H1 (cell line): ENCODE measurements around the gene CSNK1G2. TPM values are rescaled to one million over a fixed set of nuclear protein-coding genes. Genes with fewer than 3 reads are reported as not detected.

Experiments used
- CTCF ChIA-PET: fragments of 300-600 bp; sonication (Branson Sonifier 250); formaldehyde crosslinking; loops from one replicate; lab custom pipeline; 2021; ENCODE audit not compliant: partially characterized antibody; lab: Charles Lee
- POLR2A ChIA-PET: fragments of 300-600 bp; sonication (Branson Sonifier 250); formaldehyde crosslinking; loops from one replicate; lab custom pipeline; 2021; ENCODE audit warnings: inconsistent platforms; ENCODE audit not compliant: partially characterized antibody; lab: Charles Lee
- DNase-seq, 2 experiments: peaks; one replicate each; pipeline versions ENCODE4 v3.0.0 to v3.0.0-alpha.2; 2010 to 2022; ENCODE audit warnings: low spot score in 2 of 2, low read depth in 1 of 2, mixed read lengths in 1 of 2
- FAIRE-seq: peaks from 2 replicates; lab custom pipeline; 2011; peaks lifted over from hg19 to GRCh38; lab: Jason Lieb, UNC
- H2AFZ ChIP-seq: 2 replicates; pipeline ENCODE4 v1.8.1; 2012; ENCODE audit warnings: low read length, inconsistent platforms
- H2AK5ac ChIP-seq: 2 replicates; pipeline ENCODE4 v1.6.1; 2013; ENCODE audit warnings: low read depth, low read length
- H2BK120ac ChIP-seq: replicated peaks from 2 replicates; pipeline ENCODE3; 2013; ENCODE audit warnings: low read depth, low read length, inconsistent platforms
- H2BK12ac ChIP-seq: 2 replicates; pipeline ENCODE4 v1.6.1; 2013; ENCODE audit warnings: low read depth, low read length
- H2BK15ac ChIP-seq: 2 replicates; pipeline ENCODE4 v1.6.1; 2013; ENCODE audit warnings: low read length
- H2BK20ac ChIP-seq: 2 replicates; pipeline ENCODE4 v1.6.1; 2013; ENCODE audit warnings: low read length
- H2BK5ac ChIP-seq: 2 replicates; pipeline ENCODE4 v1.6.1; 2013; ENCODE audit warnings: low read depth, low read length
- H3K14ac ChIP-seq: 2 replicates; pipeline ENCODE4 v1.6.1; 2013; ENCODE audit warnings: inconsistent platforms; ENCODE audit not compliant: insufficient read length
- H3K18ac ChIP-seq: 2 replicates; pipeline ENCODE4 v1.6.1; 2013; ENCODE audit warnings: low read length; ENCODE audit errors: extremely low read depth
- H3K23ac ChIP-seq: 2 replicates; pipeline ENCODE4 v1.6.1; 2013; ENCODE audit warnings: inconsistent platforms; ENCODE audit not compliant: insufficient read length
- H3K23me2 ChIP-seq: 2 replicates; pipeline ENCODE4 v1.6.1; 2013; ENCODE audit warnings: low read depth, low read length
- H3K27ac ChIP-seq: 2 replicates; pipeline ENCODE4 v1.6.1; 2011; ENCODE audit warnings: low read depth, low read length, inconsistent platforms
- H3K27me3 ChIP-seq, 4 experiments: replicated peaks in 1 of 4; 1 replicate in 1 of 4; 2 replicates in 3 of 4; pipeline versions ENCODE4 v1.6.1 to v1.8.1; 2011 to 2013; ENCODE audit warnings: low read length in 3 of 4, mild to moderate bottlenecking in 3 of 4, inconsistent platforms in 2 of 4, mixed read lengths in 2 of 4, moderate library complexity in 1 of 4; ENCODE audit not compliant: control insufficient read depth in 3 of 4, insufficient read depth in 3 of 4; ENCODE audit errors: extremely low read depth in 1 of 4
- H3K36me3 ChIP-seq, 4 experiments: 2 replicates each; pipeline versions ENCODE4 v1.6.1 to v1.8.1; 2011 to 2013; ENCODE audit warnings: mild to moderate bottlenecking in 4 of 4, low read length in 3 of 4, moderate library complexity in 2 of 4, control low read depth in 1 of 4, inconsistent platforms in 1 of 4; ENCODE audit not compliant: insufficient read depth in 4 of 4, control insufficient read depth in 2 of 4
- H3K4ac ChIP-seq: replicated peaks from 2 replicates; pipeline ENCODE3; 2013; ENCODE audit warnings: low read length, low read depth, mixed read lengths, inconsistent platforms; ENCODE audit not compliant: insufficient read length
- H3K4me1 ChIP-seq, 4 experiments: replicated peaks in 1 of 4; 1 replicate in 1 of 4; 2 replicates in 3 of 4; pipeline versions ENCODE4 v1.6.1 to v1.8.1; 2011 to 2013; ENCODE audit warnings: low read length in 3 of 4, inconsistent platforms in 2 of 4, mixed read lengths in 1 of 4; ENCODE audit not compliant: insufficient read depth in 4 of 4, control insufficient read depth in 3 of 4
- H3K4me2 ChIP-seq, 2 experiments: 2 replicates each; pipeline versions ENCODE4 v1.6.1 to v1.8.1; 2011 to 2013; ENCODE audit warnings: low read depth in 2 of 2, low read length in 2 of 2, control low read depth in 1 of 2, inconsistent platforms in 1 of 2, mild to moderate bottlenecking in 1 of 2; ENCODE audit not compliant: insufficient read depth in 1 of 2
- H3K4me3 ChIP-seq, 4 experiments: fragments of 200-600, 300-600 bp in 1 of 4; sonication (generic), shearing (Covaris generic), sonication (Bioruptor Twin) in 1 of 4; 2 replicates each; pipeline versions ENCODE4 v1.5.1 to v1.8.1; 2011 to 2016; ENCODE audit warnings: low read length in 4 of 4, low read depth in 3 of 4, control low read depth in 2 of 4, inconsistent platforms in 2 of 4, mild to moderate bottlenecking in 2 of 4, mixed read lengths in 1 of 4, moderate library complexity in 1 of 4; ENCODE audit not compliant: insufficient read depth in 2 of 4; ENCODE audit errors: extremely low read depth in 1 of 4
- H3K56ac ChIP-seq: replicated peaks from 2 replicates; pipeline ENCODE3; 2013; ENCODE audit warnings: low read depth, mild to moderate bottlenecking, mixed read lengths, low read length, inconsistent platforms; ENCODE audit not compliant: insufficient read length
- H3K79me1 ChIP-seq: 2 replicates; pipeline ENCODE4 v1.6.1; 2013; ENCODE audit warnings: low read depth, low read length, control low read depth
- H3K79me2 ChIP-seq, 2 experiments: 2 replicates each; pipeline versions ENCODE4 v1.6.1 to v1.8.1; 2012 to 2013; ENCODE audit warnings: low read length in 2 of 2, mild to moderate bottlenecking in 2 of 2, inconsistent platforms in 1 of 2; ENCODE audit not compliant: insufficient read depth in 2 of 2, control insufficient read depth in 1 of 2
- H3K9ac ChIP-seq, 4 experiments: replicated peaks in 1 of 4; 1 replicate in 1 of 4; 2 replicates in 3 of 4; pipeline versions ENCODE4 v1.6.1 to v1.8.1; 2011 to 2013; ENCODE audit warnings: low read depth in 3 of 4, low read length in 3 of 4, control low read depth in 2 of 4, mild to moderate bottlenecking in 2 of 4, moderate library complexity in 2 of 4, inconsistent platforms in 1 of 4; ENCODE audit errors: extremely low read depth in 1 of 4
- H3K9me3 ChIP-seq, 2 experiments: 2 replicates each; pipeline versions ENCODE4 v1.6.1 to v1.8.1; 2012 to 2013; ENCODE audit warnings: mild to moderate bottlenecking in 2 of 2, moderate library complexity in 2 of 2, control low read depth in 1 of 2, inconsistent platforms in 1 of 2, low read depth in 1 of 2, low read length in 1 of 2, mixed read lengths in 1 of 2; ENCODE audit not compliant: insufficient read depth in 2 of 2
- H4K20me1 ChIP-seq, 2 experiments: replicated peaks in 1 of 2; 2 replicates each; pipeline versions ENCODE3 to v1.8.1; 2011 to 2013; ENCODE audit warnings: inconsistent platforms in 2 of 2, low read length in 2 of 2, mild to moderate bottlenecking in 1 of 2; ENCODE audit not compliant: insufficient read depth in 2 of 2, control insufficient read depth in 1 of 2
- H4K5ac ChIP-seq: 2 replicates; pipeline ENCODE4 v1.6.1; 2013; ENCODE audit warnings: low read length, low read depth, mixed read lengths, inconsistent platforms; ENCODE audit not compliant: insufficient read length
- H4K8ac ChIP-seq: 2 replicates; pipeline ENCODE4 v1.8.0; 2013; ENCODE audit warnings: mild to moderate bottlenecking, moderate library complexity, low read length, inconsistent platforms; ENCODE audit not compliant: insufficient read depth; ENCODE audit errors: extremely low read depth
- H4K91ac ChIP-seq: replicated peaks from 2 replicates; pipeline ENCODE3; 2013; ENCODE audit warnings: low read length, mixed read lengths, inconsistent platforms; ENCODE audit not compliant: insufficient read length
- EP300 ChIP-seq, 2 experiments: IDR thresholded peaks; 1 replicate in 1 of 2; 2 replicates in 1 of 2; pipeline ENCODE4 v1.6.1; 2011 to 2012; ENCODE audit warnings: low read depth in 2 of 2, low read length in 2 of 2, mild to moderate bottlenecking in 2 of 2, borderline replicate concordance in 1 of 2, inconsistent platforms in 1 of 2, moderate library complexity in 1 of 2
- WGBS, 2 experiments: shearing (Covaris generic) in 1 of 2; methylation state at CpG; one replicate each; pipeline versions ENCODE4 v1.1.6 to v1.1.7; 2013 to 2015; ENCODE audit warnings: low lambda C conversion rate in 2 of 2, mixed read lengths in 2 of 2, inconsistent platforms in 1 of 2, low coverage in 1 of 2, missing lambda C conversion rate in 1 of 2; ENCODE audit not compliant: insufficient replicate concordance in 2 of 2, insufficient coverage in 1 of 2, insufficient read length in 1 of 2; ENCODE audit errors: extremely low coverage in 1 of 2, missing lambda C conversion rate in 1 of 2; 5-methylcytosine and 5-hydroxymethylcytosine counted together
- polyA plus RNA-seq, 7 experiments: library from polyadenylated mRNA; depleted of rRNA in 3 of 7; stranded (reverse) in 5 of 7; unstranded in 2 of 7; fragments of >200 nt in 5 of 7; fragments of 200-250 nt in 2 of 7; gene quantifications; 1 replicate in 5 of 7; 2 replicates in 1 of 7; 4 replicates in 1 of 7; pipeline versions ENCODE4 v1.2.1 to v1.2.3, GENCODE V29; 2011 to 2013; ENCODE audit warnings: missing spikeins in 2 of 7, mixed read lengths in 2 of 7
- total RNA-seq: library from RNA; stranded (reverse); fragmentation: NEBNext Ultra II Directional; extraction: Animal tissue kit (Norgen Biotek cat#: 25700); gene quantifications from 2 replicates; pipeline ENCODE4 v1.2.1, GENCODE V29; 2021
- TF ChIP-seq, protein P1 (sequence below): IDR thresholded peaks from 2 replicates; pipeline ENCODE4 v1.6.1; 2012; ENCODE audit warnings: inconsistent platforms

The CSNK1G2 gene
- total and polyA plus RNA-seq, 2 of the 8 experiments (the other 6 are each of a cell fraction or from before 2014, with no cell fraction given): 99.5 to 130 TPM

DNA sequence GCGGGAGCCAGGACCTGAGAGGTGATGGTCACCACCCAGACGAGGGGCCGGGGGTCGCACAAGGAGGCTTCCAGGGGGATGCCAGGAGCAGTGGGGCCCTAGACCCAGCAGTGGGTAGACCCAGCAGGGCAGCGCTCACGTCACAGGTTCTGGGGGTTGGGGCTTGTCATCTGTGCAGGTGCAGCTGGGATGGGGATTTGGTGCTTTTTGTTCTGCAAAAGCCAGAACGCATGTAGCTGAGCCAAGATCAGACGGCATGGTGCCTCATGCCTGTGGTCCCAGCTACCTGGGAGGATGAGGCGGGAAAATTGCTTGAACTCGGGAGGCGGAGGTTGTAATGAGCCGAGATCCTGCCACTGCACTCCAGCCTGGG is 15.1 kb downstream of the CSNK1G2 start:
- FAIRE-seq (no peak), DNase-seq (no peak)
- no peak overlapping the region for H2BK12ac ChIP-seq
- H3K27ac ChIP-seq: no peak overlapping the region
- no peak overlapping the region for H3K23ac ChIP-seq
- no peaks in the 10 kb centered on the region for H3K27me3 ChIP-seq
- no peak overlapping the region; a peak in 1 of 7 replicates for H3K9ac ChIP-seq
- no peak overlapping the region for H2BK20ac ChIP-seq
- POLR2A ChIA-PET: interaction anchor here (0.8 kb wide), 1 partner anchor 50 kb away, joined by 3 read pairs; no protein-coding TSS in a partner anchor
- no peak overlapping the region for H2BK120ac ChIP-seq
- peaks cover 41 to 60% of the 10 kb centered on the region in 2 experiments for H4K20me1 ChIP-seq
- CTCF ChIA-PET: interaction anchor here (0.7 to 2.6 kb wide), 7 partner anchors 9 to 56 kb away, joined by 3 to 13 read pairs (median 3); no protein-coding TSS in a partner anchor
- no peak overlapping the region for H2BK15ac ChIP-seq
- H3K36me3 ChIP-seq: no peaks in the 10 kb centered on the region; a peak in 2 of 8 replicates
- H4K8ac ChIP-seq: peak overlapping the region; percentile 43; the same call in 1 of the 2 replicates
- peaks cover 21 to 87% of the 10 kb centered on the region in 2 experiments for H3K79me2 ChIP-seq
- H3K18ac ChIP-seq: no peak overlapping the region
- H3K4me1 ChIP-seq: peaks cover 0 to 14% (median 9%) of the 10 kb centered on the region in 4 experiments; a peak in 5 of 7 replicates
- H3K4me2 ChIP-seq: no peak overlapping the region
- H2AK5ac ChIP-seq: no peak overlapping the region
- H3K23me2 ChIP-seq: no peaks in the 10 kb centered on the region
- H3K79me1 ChIP-seq: peaks cover 26% of the 10 kb centered on the region
- H2AFZ ChIP-seq: no peak overlapping the region
- H2BK5ac ChIP-seq: no peak overlapping the region
- no peak overlapping the region for H3K4me3 ChIP-seq
- H3K4ac ChIP-seq: no peak overlapping the region
- TF ChIP-seq EP300 (IDR thresholded peaks at IDR 0.05; ENCODE audit: borderline replicate concordance in 1 of 2, low read depth in 2 of 2, low read length in 2 of 2): no peak
- TF ChIP-seq, protein P1, sequence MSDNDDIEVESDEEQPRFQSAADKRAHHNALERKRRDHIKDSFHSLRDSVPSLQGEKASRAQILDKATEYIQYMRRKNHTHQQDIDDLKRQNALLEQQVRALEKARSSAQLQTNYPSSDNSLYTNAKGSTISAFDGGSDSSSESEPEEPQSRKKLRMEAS: 0 out of 2 replicates have a peak, but pooled peaks have one; percentile 14
- H4K91ac ChIP-seq: no peak overlapping the region
- no peak overlapping the region for H3K56ac ChIP-seq
- H3K14ac ChIP-seq: no peak overlapping the region
- H4K5ac ChIP-seq: no peak overlapping the region
- no peaks in the 10 kb centered on the region for H3K9me3 ChIP-seq
- WGBS, 2 experiments: 94% methylated on average over 12 of the region's 12 CpGs; no CpG with 5 or more reads in 1 of the 2 experiments
